Body of pancreas (tissue), 4 donors: Measurements from ENCODE around the gene PRAF2.

Experiments used
- POLR2A ChIP-seq, 3 donors: fragments of 450-650 bp; IDR thresholded peaks; one replicate each; pipeline ENCODE4 v1.6.1; 2016; ENCODE audit warnings: antibody characterized with exemption in 3 of 3, mild to moderate bottlenecking in 2 of 3
- TF ChIP-seq, protein P1 (sequence below), 7 experiments: fragments of 450-650 bp in 4 of 7; fragments of 200-600 bp in 3 of 7; sonication (generic) in 3 of 7; IDR thresholded peaks; one replicate each; pipeline ENCODE4 v1.5.1; 2016 to 2019; ENCODE audit warnings: antibody characterized with exemption in 7 of 7

DNA sequence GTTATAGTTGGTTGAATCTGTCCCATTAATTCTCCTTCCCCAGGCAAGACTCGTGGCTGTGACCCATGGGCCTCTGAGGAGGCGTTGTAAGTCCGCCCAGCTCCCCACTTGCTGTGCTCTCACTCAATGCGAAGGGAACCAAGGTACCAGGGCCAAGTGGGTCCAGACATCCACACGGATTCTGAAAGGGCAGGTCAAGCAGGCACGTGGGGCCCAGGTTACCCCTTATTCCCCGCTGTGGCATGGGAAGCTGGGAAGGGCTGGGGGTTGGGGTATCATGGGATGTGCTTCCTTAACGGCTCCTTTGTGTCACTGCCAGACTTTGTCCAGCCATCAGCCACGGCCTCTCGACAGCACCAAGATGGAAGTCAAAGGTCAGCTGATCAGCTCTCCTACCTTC, 11.9 kb downstream of the PRAF2 start:
- no peak for TF ChIP-seq POLR2A (IDR thresholded peaks at IDR 0.05)
- TF ChIP-seq, protein P1, sequence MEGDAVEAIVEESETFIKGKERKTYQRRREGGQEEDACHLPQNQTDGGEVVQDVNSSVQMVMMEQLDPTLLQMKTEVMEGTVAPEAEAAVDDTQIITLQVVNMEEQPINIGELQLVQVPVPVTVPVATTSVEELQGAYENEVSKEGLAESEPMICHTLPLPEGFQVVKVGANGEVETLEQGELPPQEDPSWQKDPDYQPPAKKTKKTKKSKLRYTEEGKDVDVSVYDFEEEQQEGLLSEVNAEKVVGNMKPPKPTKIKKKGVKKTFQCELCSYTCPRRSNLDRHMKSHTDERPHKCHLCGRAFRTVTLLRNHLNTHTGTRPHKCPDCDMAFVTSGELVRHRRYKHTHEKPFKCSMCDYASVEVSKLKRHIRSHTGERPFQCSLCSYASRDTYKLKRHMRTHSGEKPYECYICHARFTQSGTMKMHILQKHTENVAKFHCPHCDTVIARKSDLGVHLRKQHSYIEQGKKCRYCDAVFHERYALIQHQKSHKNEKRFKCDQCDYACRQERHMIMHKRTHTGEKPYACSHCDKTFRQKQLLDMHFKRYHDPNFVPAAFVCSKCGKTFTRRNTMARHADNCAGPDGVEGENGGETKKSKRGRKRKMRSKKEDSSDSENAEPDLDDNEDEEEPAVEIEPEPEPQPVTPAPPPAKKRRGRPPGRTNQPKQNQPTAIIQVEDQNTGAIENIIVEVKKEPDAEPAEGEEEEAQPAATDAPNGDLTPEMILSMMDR (IDR thresholded peaks at IDR 0.05) = no peak
